Erythroblast (primary cell): ENCODE data around the gene BBS4.
"Not testable (repeated sequence)": the region's sequence is repeated elsewhere in the genome, so short reads cannot be mapped to it uniquely, and the experiment has no call there.

ENCODE experiments used
- GATA1 ChIP-seq: IDR thresholded peaks from 2 replicates; pipeline ENCODE4 v1.6.1; 2011; ENCODE audit warnings: low read depth, mild to moderate bottlenecking, control low read depth, low read length, moderate library complexity
- POLR2A ChIP-seq: IDR thresholded peaks from 2 replicates; pipeline ENCODE4 v1.6.1; 2011; ENCODE audit warnings: mild to moderate bottlenecking, low read length

- TF ChIP-seq POLR2A, GATA1: not testable (repeated sequence)
These were observed 20.3 kb upstream of the BBS4 start for GRCh38 chr15:72665706-72666105.
